GM12878 (cell line): ENCODE data around the gene MRPL28. TPM values are rescaled to one million over a fixed set of nuclear protein-coding genes. Genes with fewer than 3 reads are reported as not detected.

Source experiments
- ATAC-seq: fragments of 200-7000 bp; cut with Tn5 transposase; 3 replicates; pipeline ENCODE4 v1.9.1; 2020; ENCODE audit warnings: mild to moderate bottlenecking, moderate library complexity
- BruUV-seq: library from RNA; stranded (reverse); fragments of 400-500 nt; replicated peaks from 2 replicates; lab custom pipeline; 2021; lab: Mats Ljungman, UMichigan
- CTCF ChIA-PET: fragments of 300-600 bp; sonication (Branson Sonifier 250); formaldehyde crosslinking; extraction: SDS; loops from one replicate; lab custom pipeline; 2021; ENCODE audit warnings: inconsistent platforms; lab: Yijun Ruan, JAX
- POLR2A ChIA-PET: fragments of 350-600 bp; formaldehyde crosslinking; extraction: SDS; loops from one replicate; lab custom pipeline; 2021; ENCODE audit warnings: inconsistent platforms; lab: Charles Lee
- RAD21 ChIA-PET: fragments of 300-600 bp; sonication (Branson Sonifier 250); formaldehyde crosslinking; loops from one replicate; lab custom pipeline; 2023; ENCODE audit warnings: antibody characterized with exemption; ENCODE audit not compliant: unreplicated experiment; lab: Charles Lee
- SMC1A ChIA-PET: fragments of 300-600 bp; sonication (Branson Sonifier 250); formaldehyde crosslinking; loops from one replicate; lab custom pipeline; 2023; ENCODE audit not compliant: unreplicated experiment, uncharacterized antibody; lab: Charles Lee
- DNase-seq: peaks from one replicate; pipeline ENCODE4 v3.0.0-alpha.2; 2011; ENCODE audit warnings: low read depth, low spot score
- FAIRE-seq: peaks from 3 replicates; lab custom pipeline; 2011; peaks lifted over from hg19 to GRCh38; lab: Jason Lieb, UNC
- H2AFZ ChIP-seq: 2 replicates; pipeline ENCODE4 v1.6.0; 2011; ENCODE audit warnings: low read depth, low read length, control low read depth; ENCODE audit not compliant: control insufficient read depth
- H3K27ac ChIP-seq: 2 replicates; pipeline ENCODE4 v1.5.1; 2011; ENCODE audit warnings: control low read depth; ENCODE audit not compliant: control insufficient read depth, insufficient read depth
- H3K27me3 ChIP-seq, 2 experiments: replicated peaks in 1 of 2; 2 replicates each; pipeline versions ENCODE4 v1.6.0 to v1.6.1; 2011; ENCODE audit warnings: low read length in 1 of 2; ENCODE audit not compliant: control insufficient read depth in 2 of 2, insufficient read depth in 2 of 2
- H3K36me3 ChIP-seq, 2 experiments: 2 replicates each; pipeline ENCODE4 v1.5.1; 2011; ENCODE audit warnings: low read length in 1 of 2; ENCODE audit not compliant: control insufficient read depth in 2 of 2, insufficient read depth in 2 of 2
- H3K4me1 ChIP-seq: 2 replicates; pipeline ENCODE4 v1.6.1; 2011; ENCODE audit warnings: mild to moderate bottlenecking, low read length, moderate library complexity, mixed read lengths; ENCODE audit not compliant: control insufficient read depth, insufficient read depth
- H3K4me2 ChIP-seq: 2 replicates; pipeline ENCODE4 v1.6.0; 2011; ENCODE audit warnings: control low read depth; ENCODE audit not compliant: control insufficient read depth, insufficient read depth
- H3K4me3 ChIP-seq: fragments of 200-600 bp; sonication (generic); 2 replicates; pipeline ENCODE4 v1.5.1; 2016
- H3K79me2 ChIP-seq: 2 replicates; pipeline ENCODE4 v1.6.0; 2011; ENCODE audit warnings: low read length; ENCODE audit not compliant: control insufficient read depth, insufficient read depth
- H3K9ac ChIP-seq: 2 replicates; pipeline ENCODE4 v1.8.0; 2011; ENCODE audit warnings: low read length, control low read depth, mixed read lengths; ENCODE audit not compliant: control insufficient read depth, insufficient read depth
- H3K9me3 ChIP-seq: replicated peaks from 3 replicates; pipeline ENCODE4 v1.5.1; 2011; ENCODE audit warnings: mild to moderate bottlenecking, low read length; ENCODE audit not compliant: control insufficient read depth, insufficient read depth
- H4K20me1 ChIP-seq: 2 replicates; pipeline ENCODE4 v1.6.0; 2011; ENCODE audit not compliant: control insufficient read depth, insufficient read depth
- BCL3 ChIP-seq: IDR thresholded peaks from 2 replicates; pipeline ENCODE4 v1.6.1; 2011; ENCODE audit warnings: borderline replicate concordance, low read depth, mild to moderate bottlenecking, moderate library complexity, low read length; ENCODE audit not compliant: insufficient read depth, poor library complexity, severe bottlenecking
- CBX5 ChIP-seq: sonication (generic); IDR thresholded peaks from 2 replicates; pipeline ENCODE4 v1.6.1; 2016; ENCODE audit warnings: low read depth, moderate library complexity, mild to moderate bottlenecking, inconsistent platforms
- CHD4 ChIP-seq: fragments of 200-600 bp; sonication (generic); IDR thresholded peaks from 2 replicates; pipeline ENCODE4 v1.6.1; 2016; ENCODE audit warnings: mild to moderate bottlenecking
- ELK1 ChIP-seq: IDR thresholded peaks from 2 replicates; pipeline ENCODE4 v1.6.1; 2012; ENCODE audit warnings: low read depth, low read length, improper control_type of control experiment
- GATAD2B ChIP-seq: fragments of 450-650 bp; conservative IDR thresholded peaks from 2 replicates; pipeline ENCODE4 v1.6.1; 2017; ENCODE audit warnings: low read depth, mild to moderate bottlenecking, moderate library complexity
- HDAC2 ChIP-seq: fragments of 200-600 bp; sonication (generic); IDR thresholded peaks from 2 replicates; pipeline ENCODE4 v1.6.1; 2017
- MAX ChIP-seq: IDR thresholded peaks from 2 replicates; pipeline ENCODE4 v1.6.1; 2012; ENCODE audit warnings: low read depth, low read length, improper control_type of control experiment
- NFXL1 ChIP-seq: fragments of 450-650 bp; IDR thresholded peaks from 2 replicates; pipeline ENCODE4 v1.6.1; 2017; ENCODE audit warnings: antibody characterized with exemption, mild to moderate bottlenecking, borderline replicate concordance
- RCOR1 ChIP-seq: conservative IDR thresholded peaks from 2 replicates; pipeline ENCODE4 v1.6.1; 2012; ENCODE audit warnings: low read depth, low read length, improper control_type of control experiment
- SMARCA5 ChIP-seq: fragments of 450-650 bp; IDR thresholded peaks from 2 replicates; pipeline ENCODE4 v1.6.1; 2017; ENCODE audit warnings: mild to moderate bottlenecking
- TAF1 ChIP-seq: IDR thresholded peaks from 2 replicates; pipeline ENCODE4 v1.6.1; 2011; ENCODE audit warnings: mild to moderate bottlenecking, low read depth, low read length, borderline replicate concordance
- TCF3 ChIP-seq: IDR thresholded peaks from 2 replicates; pipeline ENCODE4 v1.6.1; 2012; ENCODE audit warnings: low read depth, mild to moderate bottlenecking, low read length, borderline replicate concordance; ENCODE audit not compliant: insufficient read depth
- WRNIP1 ChIP-seq: IDR thresholded peaks from 2 replicates; pipeline ENCODE4 v1.6.1; 2011; ENCODE audit warnings: low read depth, low read length, improper control_type of control experiment, borderline replicate concordance
- ZBTB33 ChIP-seq: fragments of 450-650 bp; IDR thresholded peaks from 2 replicates; pipeline ENCODE4 v1.6.1; 2017; ENCODE audit warnings: mild to moderate bottlenecking
- WGBS: methylation state at CpG from one replicate; pipeline ENCODE4 v1.1.6; 2016; ENCODE audit warnings: low lambda C conversion rate; ENCODE audit not compliant: insufficient replicate concordance, insufficient coverage; ENCODE audit errors: missing lambda C conversion rate; 5-methylcytosine and 5-hydroxymethylcytosine counted together
- in situ Hi-C: fragments of 300-500 bp; cut with MboI; formaldehyde crosslinking; loops from 9 replicates; pipeline ENCODE4 v1.14.3; 2018; ENCODE audit warnings: mixed read lengths
- intact Hi-C: fragments of 100-400 bp; cut with micrococcal nuclease; formaldehyde crosslinking; loops from one replicate; pipeline ENCODE4 v1.14.2; 2022; ENCODE audit not compliant: unreplicated experiment
- polyA plus RNA-seq, 11 experiments: library from polyadenylated mRNA; depleted of rRNA in 4 of 11; unstranded in 6 of 11; stranded (reverse) in 5 of 11; fragments of >200 nt; fragmentation: Nextera tagmentation in 4 of 11; fragmentation: Illumina TruSeq in 1 of 11; extraction: Ambion mirVana in 4 of 11; extraction: Trizol in 1 of 11; gene quantifications; 1 replicate in 1 of 11; 2 replicates in 10 of 11; pipeline versions ENCODE4 v1.2.1 to v1.2.3, GENCODE V29; 2011 to 2016; ENCODE audit warnings: inconsistent platforms in 2 of 11, missing spikeins in 2 of 11, low read depth in 1 of 11
- total RNA-seq, 4 experiments: library from RNA; depleted of rRNA in 3 of 4; stranded (reverse); fragments of >200 nt in 3 of 4; fragmentation: Illumina TruSeq in 1 of 4; extraction: Trizol in 1 of 4; gene quantifications; 2 replicates each; pipeline versions ENCODE4 v1.2.1 to v1.2.3, GENCODE V29; 2013 to 2021

Gene MRPL28
- total and polyA plus RNA-seq, 10 of the 15 experiments (the other 5 are each of a cell fraction or from before 2014, with no cell fraction given), result 1.6 to 185 (median 110) TPM

- TF ChIP-seq ELK1, result no peak
- TF ChIP-seq NFXL1, result no peak
- TF ChIP-seq BCL3, result no peak
- no peak for TF ChIP-seq SMARCA5
Measured at GRCh38 chr16:398561-399339, 28.4 kb upstream of the MRPL28 start (continued).

GRCh38 chr16:397736-398332 lies 27.5 kb upstream of the MRPL28 start:
- Histone ChIP-seq H3K9ac (no peak overlapping the region), H2AFZ (no peak overlapping the region), H3K4me1 (peaks cover 11% of the 10 kb centered on the region; the same call in 1 of the 2 replicates)
- TF ChIP-seq MAX (no peak), TAF1 (no peak), CHD4 (no peak), ZBTB33 (no peak), GATAD2B (no peak), HDAC2 (no peak), CBX5 (no peak), TCF3 (no peak), RCOR1 (no peak), WRNIP1 (no peak)
- TF ChIP-seq, all 136 proteins: peak for 0
- H4K20me1 ChIP-seq, result no peaks in the 10 kb centered on the region
- H3K4me2 ChIP-seq, result no peak overlapping the region
- WGBS, result 72% methylated on average over 20 of the region's 29 CpGs
- H3K27ac ChIP-seq, result no peak overlapping the region
- no peaks in the 10 kb centered on the region for H3K36me3 ChIP-seq
- DNase-seq, result no peak
- no TSS peak for BruUV-seq
- no peaks in the 10 kb centered on the region for H3K27me3 ChIP-seq
- ChIA-PET CTCF (interaction anchor here (1.0 to 1.3 kb wide), 2 partner anchors 8 to 11 kb away, joined by 3 to 4 read pairs; no protein-coding TSS in a partner anchor), POLR2A (interaction anchor here (0.6 kb wide), 1 partner anchor 96 kb away, joined by 4 read pairs; no protein-coding TSS in a partner anchor), SMC1A (no interaction called here), RAD21 (no interaction called here)
- H3K79me2 ChIP-seq, result peaks cover 2% of the 10 kb centered on the region; the same call in 1 of the 2 replicates
- in situ Hi-C loops, result loop anchor here (10.0 kb wide), 1 partner anchor 267 kb away; the partner anchor contains the start of gene RHOT2
- intact Hi-C loops, result loop anchor here (10.0 kb wide), 2 partner anchors 97 to 267 kb away; partner anchors contain the start of gene RHOT2
- FAIRE-seq, result no peak
- ATAC-seq, result no peak
- no peak overlapping the region for H3K4me3 ChIP-seq
- no peaks in the 10 kb centered on the region for H3K9me3 ChIP-seq
